GM18517 (cell line): ENCODE data around the gene TCF12.
"Not testable (repeated sequence)": the region's sequence is repeated elsewhere in the genome, so short reads cannot be mapped to it uniquely, and the experiment has no call there.

ENCODE experiments used
- ATAC-seq: cut with Tn5 transposase; IDR thresholded peaks from one replicate; pipeline ENCODE4 v1.9.1; 2021; ENCODE audit warnings: mild to moderate bottlenecking, moderate library complexity; ENCODE audit not compliant: unreplicated experiment

The TCF12 gene

GRCh38 chr15:57086857-57087427, 168.5 kb downstream of the TCF12 start:
- no peak for ATAC-seq

GRCh38 chr15:57089815-57090495, 171.5 kb downstream of the TCF12 start:
- no peak for ATAC-seq

GRCh38 chr15:57090496-57090859, 172.0 kb downstream of the TCF12 start:
- no peak for ATAC-seq

GRCh38 chr15:57091636-57092035, 173.2 kb downstream of the TCF12 start:
- no peak for ATAC-seq

- ATAC-seq, result no peak
Measured at GRCh38 chr15:57092252-57092651, 173.8 kb downstream of the TCF12 start.

GRCh38 chr15:57094321-57095257, 176.1 kb downstream of the TCF12 start:
- ATAC-seq, result no peak

- ATAC-seq, result no peak
Measured at GRCh38 chr15:57095896-57096295, 177.5 kb downstream of the TCF12 start.

GRCh38 chr15:57097246-57097645, 178.8 kb downstream of the TCF12 start:
- no peak for ATAC-seq

GRCh38 chr15:57097919-57098543, 179.6 kb downstream of the TCF12 start:
- not testable (repeated sequence) for ATAC-seq

- no peak for ATAC-seq
Measured at GRCh38 chr15:57098896-57099295, 180.5 kb downstream of the TCF12 start.

GRCh38 chr15:57100136-57100539, 181.7 kb downstream of the TCF12 start:
- peak; percentile 47 for ATAC-seq

GRCh38 chr15:57102858-57103257, 184.4 kb downstream of the TCF12 start:
- ATAC-seq, result no peak

- no peak for ATAC-seq
Measured at GRCh38 chr15:57108296-57108695, 189.9 kb downstream of the TCF12 start.

GRCh38 chr15:57109005-57109404, 190.6 kb downstream of the TCF12 start:
- no peak for ATAC-seq

- no peak for ATAC-seq
Measured at GRCh38 chr15:57111002-57111401, 192.6 kb downstream of the TCF12 start.

GRCh38 chr15:57112178-57112577, 193.7 kb downstream of the TCF12 start:
- ATAC-seq, result no peak

GRCh38 chr15:57114070-57114469, 195.6 kb downstream of the TCF12 start:
- ATAC-seq, result no peak

GRCh38 chr15:57118013-57118799, 199.8 kb downstream of the TCF12 start:
- ATAC-seq, result no peak

- ATAC-seq, result no peak
Measured at GRCh38 chr15:57122080-57122840, 203.8 kb downstream of the TCF12 start.

GRCh38 chr15:57124036-57124435, 205.6 kb downstream of the TCF12 start:
- no peak for ATAC-seq
